ENCODE results near the gene RUSF1.
"Not testable (repeated sequence)": the region's sequence is repeated elsewhere in the genome, so short reads cannot be mapped to it uniquely, and the experiment has no call there.

The RUSF1 gene

DNA sequence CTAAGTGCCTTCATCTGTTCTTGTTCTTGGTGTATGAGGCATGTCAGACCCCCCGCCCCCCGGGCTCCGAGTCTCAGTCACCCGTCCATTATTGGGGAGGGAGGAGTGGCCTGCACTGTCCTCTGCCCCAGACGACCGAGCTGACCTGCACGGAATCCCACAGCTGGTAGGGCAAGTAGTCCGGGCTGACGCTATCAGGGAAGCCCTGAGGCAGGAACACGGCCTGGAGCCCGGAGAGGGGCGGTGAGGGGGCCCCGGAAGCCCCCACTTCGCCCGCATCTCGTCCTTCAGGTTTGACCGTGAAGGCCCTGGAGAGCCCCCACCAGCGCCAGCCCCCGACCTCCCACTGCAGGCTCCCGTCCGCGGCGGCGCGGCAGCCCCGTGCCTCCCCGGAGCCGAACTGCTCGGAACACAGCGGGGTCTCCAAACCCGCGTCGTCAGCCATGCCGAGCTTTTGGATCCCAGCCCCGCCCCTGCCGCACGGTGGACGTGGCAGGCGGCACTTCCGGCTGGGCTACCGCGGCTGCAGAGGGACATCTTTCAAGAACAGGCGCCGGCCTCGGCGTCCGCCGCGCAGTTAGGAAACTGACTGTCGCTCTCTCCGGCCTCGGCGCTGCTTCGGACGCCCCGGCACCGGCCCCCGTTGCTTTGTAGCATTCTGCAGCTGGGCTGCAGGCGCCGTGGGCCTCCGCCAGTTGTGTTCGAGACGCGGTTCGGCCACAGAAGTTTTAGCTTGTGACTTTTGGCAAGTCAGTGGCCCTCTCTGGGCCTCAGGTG lies at the start of gene RUSF1:
Gene RUSF1, minus strand, starts transcription at position 463 of the 777 bp plus-strand sequence. Its CDS starts 18 bp downstream, at position 445.
- peak; percentile 53 to 70 (median 58) for DNase-seq (ENCODE audit: low read depth in 3 of 3, low spot score in 1 of 3)

DNA sequence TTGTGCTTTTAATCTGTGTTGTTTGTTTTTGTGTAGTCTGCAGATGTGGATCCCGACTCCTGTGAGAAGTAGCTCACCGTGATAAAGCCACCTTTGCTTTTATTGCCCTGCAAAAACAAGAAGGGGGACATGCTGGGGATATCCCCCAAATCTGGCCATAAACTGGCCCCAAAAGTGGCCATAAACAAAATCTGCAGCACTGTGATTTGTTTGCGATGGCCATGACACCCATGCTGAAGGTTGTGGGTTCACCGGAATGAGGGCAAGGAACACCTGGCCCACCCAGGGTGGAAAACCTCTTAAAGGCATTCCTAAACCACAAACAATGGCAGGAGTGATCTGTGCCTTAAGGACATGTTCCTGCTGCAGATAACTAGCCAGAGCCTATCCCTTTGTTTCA lies 34.6 kb upstream of the RUSF1 start:
- no peak for DNase-seq (ENCODE audit: low read depth in 3 of 3, low spot score in 1 of 3)

DNA sequence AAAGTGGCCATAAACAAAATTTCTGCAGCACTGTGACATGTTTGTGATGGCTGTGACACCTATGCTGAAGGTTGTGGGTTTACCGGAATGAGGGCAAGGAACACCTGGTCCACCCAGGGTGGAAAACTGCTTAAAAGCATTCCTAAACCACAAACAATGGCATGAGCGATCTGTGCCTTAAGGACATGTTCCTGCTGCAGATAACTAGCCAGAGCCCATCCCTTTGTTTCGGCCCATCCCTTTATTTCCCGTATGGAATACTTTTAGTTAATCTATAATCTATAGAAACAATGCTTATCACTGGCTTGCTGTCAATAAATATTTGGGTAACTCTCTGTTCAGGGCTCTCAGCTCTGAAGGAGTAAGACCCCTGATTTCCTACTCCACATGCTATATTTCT lies 31.6 kb upstream of the RUSF1 start:
- not testable (repeated sequence) for DNase-seq (ENCODE audit: low read depth in 3 of 3, low spot score in 1 of 3)

DNA sequence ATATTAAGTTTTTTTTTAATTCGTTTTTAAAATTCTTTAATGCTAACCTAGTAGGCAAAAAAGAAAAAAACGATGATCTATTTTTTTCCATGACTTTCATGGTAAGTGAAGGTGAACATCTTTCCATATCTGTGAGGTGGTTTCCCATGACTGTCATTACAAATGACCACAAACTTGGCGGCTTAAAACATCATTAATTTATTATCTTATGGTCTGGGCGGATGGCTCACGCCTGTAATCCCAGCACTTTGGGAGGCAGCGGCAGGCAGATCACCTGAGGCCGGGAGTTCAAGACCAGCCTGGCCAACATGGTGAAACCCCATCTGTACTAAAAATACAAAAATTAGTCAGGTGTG lies 30.0 kb upstream of the RUSF1 start:
- not testable (repeated sequence) for DNase-seq (ENCODE audit: low read depth in 3 of 3, low spot score in 1 of 3)

DNA sequence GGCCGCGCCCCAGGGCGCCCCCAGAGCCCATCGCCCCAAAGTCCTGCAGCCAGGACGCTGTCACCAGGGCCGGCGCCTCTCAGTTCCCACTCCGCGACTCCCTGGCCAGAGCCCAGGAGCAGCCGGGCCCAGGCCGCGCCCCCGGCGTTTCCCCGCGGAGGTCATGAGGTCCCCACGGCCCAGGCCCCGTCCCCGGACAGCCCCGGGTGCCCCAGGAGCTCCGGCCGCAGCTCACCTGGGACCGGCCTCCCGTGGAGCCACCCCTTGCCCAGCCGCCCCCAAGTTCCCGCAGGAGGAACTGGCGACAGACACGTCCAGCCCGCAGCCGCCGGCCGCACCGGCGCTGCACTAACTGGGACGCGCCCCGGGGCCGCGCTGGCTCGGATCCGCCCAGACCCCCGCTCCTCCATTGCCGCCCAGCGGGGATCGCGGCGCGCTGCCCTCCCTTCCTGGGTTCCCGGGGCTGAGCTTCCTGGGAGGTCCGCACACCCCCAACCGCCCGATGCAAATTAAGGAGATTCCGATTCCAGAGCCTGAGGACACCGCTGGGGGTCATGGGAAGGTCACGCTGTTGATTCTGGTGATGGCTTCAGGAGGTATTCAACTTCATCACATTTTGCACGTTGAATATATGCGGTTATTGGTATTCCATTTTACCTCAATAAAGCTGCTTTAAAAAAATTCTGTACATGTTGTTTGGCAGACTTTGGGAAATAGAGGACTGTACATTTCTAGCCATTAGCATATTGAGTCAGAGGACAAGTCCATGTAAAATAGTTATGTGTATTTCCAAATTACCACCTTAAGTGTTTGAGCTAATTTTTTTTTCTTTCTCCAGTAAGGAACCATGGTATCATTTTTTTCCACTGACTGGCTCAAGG lies 29.4 kb upstream of the RUSF1 start:
- DNase-seq (ENCODE audit: low read depth in 3 of 3, low spot score in 1 of 3): no peak

DNA sequence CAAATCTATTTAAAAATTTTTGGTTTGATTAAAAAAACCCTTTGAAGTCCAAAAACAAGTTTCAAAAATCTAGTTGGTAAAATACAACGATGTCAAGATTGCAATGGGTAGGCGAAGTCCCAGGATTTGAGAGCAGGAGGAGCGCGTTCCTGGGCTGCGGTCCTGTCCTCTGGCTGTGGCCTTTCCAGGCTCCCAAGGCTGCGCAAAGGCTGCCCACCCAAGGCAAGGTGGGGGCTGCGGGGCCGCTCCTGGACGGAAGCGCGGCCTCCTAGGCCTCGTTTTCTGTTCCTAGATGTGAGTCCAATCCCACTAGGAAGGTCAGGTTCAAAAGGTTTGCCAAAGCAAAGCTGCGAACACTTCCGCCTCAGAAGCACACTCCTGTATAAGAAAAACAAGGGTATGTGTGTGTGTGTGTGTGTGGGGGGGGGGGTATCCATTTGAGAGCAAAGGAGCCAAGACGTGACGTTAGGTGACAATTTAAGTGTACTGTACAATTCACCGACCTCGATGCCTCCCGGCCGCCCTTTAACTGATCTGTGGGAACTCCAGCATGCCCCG lies 28.7 kb upstream of the RUSF1 start:
- no peak for DNase-seq (ENCODE audit: low read depth in 3 of 3, low spot score in 1 of 3)

DNA sequence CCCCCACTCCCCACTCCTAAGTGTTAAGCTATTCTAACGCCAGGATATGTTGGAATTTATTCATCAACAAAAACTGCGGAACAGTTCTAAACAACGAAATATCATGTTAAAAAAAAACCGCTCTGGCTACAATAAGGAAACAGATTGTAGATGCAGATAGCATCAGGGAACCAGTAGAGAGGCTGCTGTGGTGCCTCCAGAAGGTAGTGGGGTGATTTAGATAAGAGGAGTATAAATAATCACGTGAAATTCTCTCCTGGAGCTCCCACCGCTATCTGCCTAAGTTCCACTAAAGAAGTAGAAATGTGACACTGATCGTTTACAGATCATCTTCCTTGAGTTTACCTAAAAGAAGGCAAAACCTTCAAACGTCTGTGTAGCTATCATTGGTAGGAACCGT lies 27.5 kb upstream of the RUSF1 start:
- no peak for DNase-seq (ENCODE audit: low read depth in 3 of 3, low spot score in 1 of 3)

DNA sequence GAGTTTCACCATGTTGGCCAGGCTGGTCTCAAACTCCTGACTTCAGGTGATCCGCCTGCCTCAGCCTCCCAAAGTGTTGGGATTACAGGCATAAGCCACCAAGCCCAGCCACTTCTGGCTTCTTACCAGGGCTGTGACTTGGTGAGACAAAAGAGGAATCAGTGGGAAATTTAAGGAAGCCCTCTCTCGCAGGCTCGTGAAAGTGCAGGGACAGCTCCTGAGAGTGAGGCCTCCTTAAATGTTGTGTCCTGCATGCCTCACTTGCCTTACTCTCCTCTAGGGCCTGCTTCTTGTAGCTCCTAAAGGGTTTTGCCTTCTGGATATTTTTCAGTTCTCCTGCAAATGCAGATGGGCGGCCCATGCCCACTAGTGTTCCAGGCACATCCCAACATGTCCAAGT lies 24.7 kb upstream of the RUSF1 start:
- DNase-seq (ENCODE audit: low read depth in 3 of 3, low spot score in 1 of 3): no peak

DNA sequence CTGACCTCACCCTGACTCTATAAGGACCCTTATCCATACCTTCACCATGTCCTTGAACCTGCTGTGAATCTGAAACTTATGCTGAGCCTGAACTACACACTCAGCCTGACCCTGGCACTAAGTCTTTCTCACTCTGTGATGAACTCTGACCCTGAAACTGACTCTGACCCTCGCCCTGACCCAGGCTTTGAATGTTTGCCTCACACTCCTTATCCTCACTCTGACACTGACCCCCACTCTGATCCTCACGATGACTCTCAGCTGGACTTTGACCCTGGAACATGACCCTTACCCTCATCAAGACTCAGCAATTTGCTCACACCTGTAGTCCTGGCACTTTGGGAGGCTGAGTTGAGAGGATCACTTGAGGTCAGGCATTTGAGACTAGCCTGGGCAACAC lies 23.9 kb upstream of the RUSF1 start:
- no peak for DNase-seq (ENCODE audit: low read depth in 3 of 3, low spot score in 1 of 3)

DNA sequence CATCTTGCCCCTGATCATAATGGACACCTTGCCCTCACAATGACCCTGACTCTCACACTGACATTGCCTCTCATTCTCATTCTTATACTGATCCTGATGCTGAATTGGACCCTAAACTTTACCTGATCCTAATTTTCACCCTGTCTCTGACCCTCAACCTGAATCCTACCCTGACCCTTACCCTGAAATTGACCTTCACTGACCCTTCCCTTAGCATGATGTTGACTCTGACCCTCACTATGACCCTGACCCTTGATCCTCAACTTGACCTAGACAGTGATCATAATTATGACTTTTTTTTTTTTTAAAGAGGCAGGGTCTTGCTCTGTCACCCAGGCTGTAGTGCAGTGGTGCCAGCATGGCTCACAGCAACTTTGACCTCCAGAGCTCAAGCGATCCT lies 22.9 kb upstream of the RUSF1 start:
- no peak for DNase-seq (ENCODE audit: low read depth in 3 of 3, low spot score in 1 of 3)

DNA sequence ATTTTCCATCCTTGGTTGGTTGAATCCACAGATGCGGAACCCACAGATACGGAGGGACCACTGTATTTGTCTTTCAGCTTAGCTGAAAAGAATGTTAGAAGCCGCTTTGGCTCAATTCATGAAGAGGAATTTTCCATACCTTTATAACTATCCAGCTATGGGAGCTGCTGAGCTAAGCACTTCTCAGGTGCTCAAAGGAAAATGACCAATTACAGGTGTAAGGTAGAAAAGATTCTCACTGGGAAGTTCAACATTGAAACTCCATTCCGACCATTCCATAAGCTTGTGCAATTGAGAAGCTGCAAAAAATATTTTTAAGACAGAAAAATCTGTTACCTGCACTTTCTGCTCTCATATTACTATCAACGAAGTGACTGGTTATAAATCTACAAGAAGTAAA lies 22.2 kb upstream of the RUSF1 start:
- DNase-seq (ENCODE audit: low read depth in 3 of 3, low spot score in 1 of 3): no peak

DNA sequence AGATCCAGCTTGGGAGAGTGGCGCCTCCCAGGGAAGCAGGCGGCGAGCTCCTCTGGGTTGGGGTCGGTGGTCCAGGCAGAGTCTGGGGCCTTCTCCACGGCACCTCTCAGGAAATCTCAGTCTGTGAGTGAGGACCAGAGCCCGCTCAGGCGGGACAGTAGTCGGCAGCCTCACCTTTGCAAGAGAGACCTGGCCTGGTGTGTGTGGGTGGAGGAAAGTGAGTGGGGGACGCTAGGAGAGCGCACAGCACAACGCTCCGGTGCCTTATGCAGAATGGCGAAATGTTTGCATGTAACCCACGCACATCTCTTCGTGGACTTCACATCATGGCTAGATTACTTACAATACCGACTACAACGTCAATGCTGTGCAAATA lies 21.7 kb upstream of the RUSF1 start:
- no peak for DNase-seq (ENCODE audit: low read depth in 3 of 3, low spot score in 1 of 3)

DNA sequence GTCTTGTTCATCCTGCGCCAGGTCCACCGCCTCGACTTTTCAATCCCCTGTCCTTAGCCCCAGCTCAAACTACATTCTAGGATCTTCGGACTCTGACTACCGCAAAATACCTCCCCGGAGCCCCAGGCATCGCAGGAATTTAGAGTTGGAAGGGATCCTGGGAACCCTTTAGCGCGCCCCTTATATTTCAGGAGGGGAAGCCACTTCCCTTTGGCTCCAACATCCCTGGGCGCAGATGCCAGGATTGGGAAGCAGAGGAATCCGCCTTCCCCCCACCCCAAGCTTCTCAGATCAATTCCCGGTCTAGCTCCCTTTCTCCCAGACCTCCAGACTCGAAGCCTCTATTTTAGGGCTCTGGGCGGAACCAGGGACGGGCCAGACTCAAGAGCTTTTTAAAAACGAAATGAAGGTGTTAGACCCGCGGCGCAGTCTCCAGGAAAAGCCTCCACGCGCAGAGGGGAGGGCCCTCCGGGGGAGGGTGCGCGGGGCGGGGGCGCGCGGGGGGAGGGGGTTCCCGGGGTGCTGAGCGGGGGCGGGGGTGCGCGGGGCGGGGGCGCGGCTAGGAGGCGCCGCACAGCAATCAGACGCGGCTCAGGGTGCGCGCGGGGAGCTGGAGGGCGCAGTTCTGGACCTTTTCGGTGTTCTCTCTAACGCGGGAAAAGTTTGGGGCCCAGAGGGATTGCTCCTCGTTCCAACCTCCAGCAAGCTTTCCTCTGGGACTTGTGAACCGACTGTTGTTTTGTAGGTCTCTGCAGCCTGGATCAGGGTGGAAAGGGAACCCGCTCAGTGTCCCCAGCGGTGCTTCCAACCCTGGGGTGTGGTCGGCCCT lies 21.1 kb upstream of the RUSF1 start:
- DNase-seq (ENCODE audit: low read depth in 3 of 3, low spot score in 1 of 3): no peak

DNA sequence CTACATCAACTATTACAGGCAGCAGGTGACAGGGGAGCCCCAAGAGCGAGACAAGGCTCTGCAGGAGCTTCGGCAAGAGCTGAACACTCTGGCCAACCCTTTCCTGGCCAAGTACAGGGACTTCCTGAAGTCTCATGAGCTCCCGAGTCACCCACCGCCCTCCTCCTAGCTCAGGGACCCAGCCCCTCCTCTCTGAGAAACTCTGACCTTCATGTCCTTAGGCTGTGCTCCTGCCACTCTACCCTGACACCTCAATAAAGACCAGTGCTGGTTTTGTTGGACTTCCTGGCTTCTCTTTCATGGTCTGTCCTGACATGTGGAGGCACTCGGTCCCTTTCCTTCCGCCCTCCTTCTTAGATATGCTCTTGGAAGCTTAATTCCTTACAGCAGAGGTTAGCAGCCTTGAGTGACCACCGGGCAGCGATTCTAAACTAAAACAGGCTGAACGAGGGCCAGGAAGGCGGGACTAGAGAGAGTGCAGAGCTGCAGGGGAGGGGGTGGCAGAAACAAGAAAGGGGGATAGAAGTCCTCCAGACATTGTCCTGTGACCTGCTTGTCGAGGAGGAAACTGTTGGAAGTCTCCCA lies 20.4 kb upstream of the RUSF1 start:
- DNase-seq (ENCODE audit: low read depth in 3 of 3, low spot score in 1 of 3): no peak

DNA sequence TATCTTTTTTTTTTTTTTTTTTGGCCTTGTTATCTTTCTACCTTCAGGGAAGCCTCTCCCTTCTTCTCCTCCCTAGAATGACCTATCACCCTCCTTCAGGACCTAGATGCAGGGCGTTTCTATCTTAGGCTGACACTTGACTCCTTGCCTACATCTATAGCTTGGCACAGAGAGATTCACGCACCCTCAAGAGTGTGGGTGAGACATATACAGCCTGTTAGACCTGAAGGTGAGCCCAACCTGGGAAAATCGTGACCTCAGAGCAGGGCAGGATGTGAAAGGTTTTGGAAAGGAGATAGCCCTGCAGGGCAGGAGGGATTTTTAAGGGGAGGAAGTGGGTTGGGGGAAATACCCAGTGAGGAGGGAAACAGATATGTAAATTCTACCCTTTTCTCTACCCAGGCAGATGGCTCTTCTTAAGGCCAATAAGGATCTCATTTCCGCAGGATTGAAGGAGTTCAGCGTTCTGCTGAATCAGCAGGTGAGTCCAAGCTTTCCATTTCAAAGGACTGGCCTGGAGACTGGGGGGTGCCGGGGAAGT lies 19.6 kb upstream of the RUSF1 start, which contains the start of gene AHSP:
Gene AHSP, plus strand, starts transcription at position 167 of the 541 bp plus-strand sequence. Its CDS starts 240 bp downstream, at position 407.
- no peak for DNase-seq (ENCODE audit: low read depth in 3 of 3, low spot score in 1 of 3)

DNA sequence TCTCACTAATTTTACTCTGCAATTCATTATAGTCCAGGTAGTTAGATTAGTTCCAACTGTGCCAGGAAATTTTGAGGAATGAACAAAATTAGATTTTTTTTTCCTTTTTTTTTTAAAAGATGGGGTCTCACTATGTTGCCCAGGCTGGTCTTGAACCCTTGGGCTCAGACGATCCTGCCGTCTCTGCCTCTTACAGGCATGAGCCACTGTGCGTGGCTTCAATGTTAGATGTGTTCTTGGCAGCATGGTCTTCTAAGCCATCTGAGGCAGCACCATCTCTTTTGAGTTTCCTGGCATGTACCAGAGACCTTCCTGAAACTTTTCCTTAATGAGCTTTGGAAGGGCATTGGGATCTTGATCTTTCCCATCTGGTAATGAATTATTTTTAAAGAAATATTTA lies 16.9 kb upstream of the RUSF1 start:
- no peak for DNase-seq (ENCODE audit: low read depth in 3 of 3, low spot score in 1 of 3)

DNA sequence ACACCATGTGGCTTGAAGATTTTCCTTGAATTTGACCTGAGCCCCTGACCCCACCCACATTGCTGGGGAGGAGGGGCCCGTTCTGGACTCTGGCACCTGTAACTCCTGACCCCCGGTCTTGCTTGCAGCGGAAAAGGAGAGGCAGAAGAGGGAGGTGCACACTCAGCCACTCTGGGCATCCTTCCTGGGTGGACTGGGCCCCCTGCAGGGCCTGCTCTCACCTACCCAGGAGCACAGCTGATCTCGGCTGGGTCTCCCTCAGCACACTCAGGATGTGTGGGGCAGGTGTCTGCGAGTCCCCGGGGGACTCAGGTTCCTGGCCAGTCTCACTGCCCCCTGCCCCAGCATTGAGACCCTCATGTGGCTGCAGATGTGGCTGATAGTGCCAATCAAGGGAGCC lies 15.6 kb upstream of the RUSF1 start:
- DNase-seq (ENCODE audit: low read depth in 3 of 3, low spot score in 1 of 3): not testable (repeated sequence)

DNA sequence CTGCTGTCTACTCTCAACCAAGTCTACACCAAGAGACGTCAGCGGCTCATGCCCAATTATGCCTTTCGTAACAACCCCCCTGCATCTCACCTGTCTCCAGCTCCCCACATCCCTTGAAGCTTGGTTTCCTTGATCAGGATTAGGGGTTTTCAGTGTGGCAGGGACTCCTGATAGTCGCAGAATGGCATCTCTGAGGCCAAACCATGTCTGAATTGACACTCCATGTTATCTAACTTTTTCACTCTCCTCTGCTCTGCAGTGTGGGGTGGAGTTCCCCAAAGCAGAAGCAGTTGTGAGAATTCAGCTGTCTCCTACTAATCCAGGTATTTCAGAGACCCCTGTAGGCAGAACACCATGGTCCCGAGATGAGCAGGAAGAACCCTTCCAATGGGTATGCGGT lies 13.9 kb upstream of the RUSF1 start:
- no peak for DNase-seq (ENCODE audit: low read depth in 3 of 3, low spot score in 1 of 3)

DNA sequence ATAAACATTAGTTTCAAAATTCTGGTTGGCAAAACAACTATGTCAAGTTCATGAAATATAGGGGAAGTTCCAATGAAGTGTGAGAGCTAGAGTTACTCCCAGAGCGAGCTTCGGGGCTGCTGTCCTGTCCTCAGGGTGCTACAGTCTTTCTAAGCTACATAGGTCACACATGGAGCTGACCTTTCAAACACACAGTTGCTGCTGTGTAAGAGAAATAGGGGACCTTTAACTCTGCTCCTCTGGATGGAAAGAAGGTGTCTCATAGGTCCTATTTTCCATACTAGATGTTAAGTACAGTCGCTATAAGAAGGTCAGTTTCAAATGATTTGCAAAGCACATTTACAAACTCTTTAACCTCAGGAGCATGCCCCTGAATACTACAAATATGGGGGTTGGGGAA lies 13.2 kb upstream of the RUSF1 start:
- no peak for DNase-seq (ENCODE audit: low read depth in 3 of 3, low spot score in 1 of 3)

DNA sequence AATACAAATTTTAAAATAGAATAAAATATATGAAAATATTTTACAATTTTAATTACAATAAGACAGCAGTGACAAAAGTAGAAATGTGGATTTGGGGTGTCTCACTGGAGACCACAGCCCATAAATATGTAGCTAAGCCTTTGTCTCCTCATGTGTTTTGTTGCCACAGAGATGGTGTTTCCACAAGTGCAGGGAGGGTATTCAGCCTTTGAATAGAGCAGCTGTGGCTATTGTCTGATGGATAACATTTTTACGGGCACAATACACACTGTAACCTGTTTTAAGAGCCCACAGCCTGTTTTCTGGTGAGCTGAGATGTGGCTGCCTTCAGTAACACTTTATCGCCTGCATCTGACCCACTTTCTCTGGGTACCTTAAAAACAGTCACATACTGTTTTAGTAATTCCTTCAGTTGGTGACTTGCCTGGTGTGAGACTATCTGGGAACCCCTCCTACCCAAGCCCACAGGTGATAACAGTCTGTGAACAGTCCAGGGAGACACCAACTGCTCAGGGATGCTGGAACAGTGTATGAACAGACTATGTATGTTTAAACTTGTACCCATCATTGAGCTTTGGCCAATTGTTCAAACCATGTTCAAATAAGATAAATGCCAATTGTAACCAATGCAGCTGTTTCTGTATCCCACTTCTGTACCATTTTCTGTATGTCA lies 11.7 kb upstream of the RUSF1 start:
- DNase-seq (ENCODE audit: low read depth in 3 of 3, low spot score in 1 of 3): no peak

Measured in stimulated activated CD4-positive, alpha-beta T cell treated with anti-CD3 and anti-CD28 coated beads, TNF-alpha, amount 100 ng/mL, for 1 hour (primary cell).